22Rv1 (cell line): Measurements from ENCODE around the gene CACHD1.

ENCODE experiments used
- CTCF ChIP-seq: fragments of 450-650 bp; IDR thresholded peaks from 2 replicates; pipeline ENCODE4 v1.5.1; 2017; ENCODE audit warnings: mild to moderate bottlenecking
- ZFX ChIP-seq: fragments of 450-650 bp; IDR thresholded peaks from 2 replicates; pipeline ENCODE4 v1.6.1; 2017; ENCODE audit warnings: antibody characterized with exemption, borderline replicate concordance

GRCh38 chr1:64594446-64594845 is 124.5 kb downstream of the CACHD1 start:
- no peak for TF ChIP-seq CTCF
- TF ChIP-seq ZFX: no peak
